ENCODE data around the gene DNM2. TPM values are rescaled to one million over a fixed set of nuclear protein-coding genes. Genes with fewer than 3 reads are reported as not detected.

The DNM2 gene
- total RNA-seq, 1 donor from 2014 or later, result 113 TPM

DNA sequence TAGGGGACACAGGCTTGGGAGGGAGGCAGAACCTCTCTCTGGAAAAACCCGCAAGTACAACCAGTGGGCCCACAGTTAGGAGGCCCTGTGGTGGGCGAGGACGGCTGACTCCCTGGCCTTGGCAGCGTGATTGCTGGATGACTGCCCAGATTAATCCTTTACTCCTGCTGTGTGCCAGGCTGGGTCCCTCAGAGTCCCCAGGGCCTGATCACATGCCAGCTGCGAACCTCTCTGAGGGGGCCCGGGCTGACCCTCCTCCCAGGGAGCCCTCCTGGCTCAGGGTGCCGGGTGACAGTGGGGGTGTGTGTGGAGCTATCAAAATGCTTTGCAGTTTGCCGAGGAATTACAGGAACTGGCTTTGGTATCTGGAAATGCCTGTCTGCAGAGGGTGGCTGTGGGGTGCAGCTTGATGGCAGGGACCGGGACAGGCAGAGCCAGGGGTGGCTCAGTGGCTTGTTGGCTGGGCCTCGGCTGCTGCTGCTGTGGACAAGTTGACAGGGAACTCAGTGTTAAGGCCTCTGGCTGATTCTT, 48.9 kb downstream of the DNM2 start:
- TF ChIP-seq, protein P1, sequence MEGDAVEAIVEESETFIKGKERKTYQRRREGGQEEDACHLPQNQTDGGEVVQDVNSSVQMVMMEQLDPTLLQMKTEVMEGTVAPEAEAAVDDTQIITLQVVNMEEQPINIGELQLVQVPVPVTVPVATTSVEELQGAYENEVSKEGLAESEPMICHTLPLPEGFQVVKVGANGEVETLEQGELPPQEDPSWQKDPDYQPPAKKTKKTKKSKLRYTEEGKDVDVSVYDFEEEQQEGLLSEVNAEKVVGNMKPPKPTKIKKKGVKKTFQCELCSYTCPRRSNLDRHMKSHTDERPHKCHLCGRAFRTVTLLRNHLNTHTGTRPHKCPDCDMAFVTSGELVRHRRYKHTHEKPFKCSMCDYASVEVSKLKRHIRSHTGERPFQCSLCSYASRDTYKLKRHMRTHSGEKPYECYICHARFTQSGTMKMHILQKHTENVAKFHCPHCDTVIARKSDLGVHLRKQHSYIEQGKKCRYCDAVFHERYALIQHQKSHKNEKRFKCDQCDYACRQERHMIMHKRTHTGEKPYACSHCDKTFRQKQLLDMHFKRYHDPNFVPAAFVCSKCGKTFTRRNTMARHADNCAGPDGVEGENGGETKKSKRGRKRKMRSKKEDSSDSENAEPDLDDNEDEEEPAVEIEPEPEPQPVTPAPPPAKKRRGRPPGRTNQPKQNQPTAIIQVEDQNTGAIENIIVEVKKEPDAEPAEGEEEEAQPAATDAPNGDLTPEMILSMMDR (IDR thresholded peaks at IDR 0.05), result no peak
- Histone ChIP-seq H3K27me3 (no peaks in the 10 kb centered on the region), H3K9me3 (no peaks in the 10 kb centered on the region), H3K4me3 (no peak overlapping the region), H3K27ac (peak overlapping the region; percentile 60 to 71), H3K4me1 (peaks cover 20 to 48% of the 10 kb centered on the region in 2 donors), H3K36me3 (peaks cover 0 to 3% of the 10 kb centered on the region in 2 donors)
- DNase-seq (ENCODE audit: low spot score in 2 of 2), result no peak
- intact Hi-C loops (cut with DNase I), result no loop called here

DNA sequence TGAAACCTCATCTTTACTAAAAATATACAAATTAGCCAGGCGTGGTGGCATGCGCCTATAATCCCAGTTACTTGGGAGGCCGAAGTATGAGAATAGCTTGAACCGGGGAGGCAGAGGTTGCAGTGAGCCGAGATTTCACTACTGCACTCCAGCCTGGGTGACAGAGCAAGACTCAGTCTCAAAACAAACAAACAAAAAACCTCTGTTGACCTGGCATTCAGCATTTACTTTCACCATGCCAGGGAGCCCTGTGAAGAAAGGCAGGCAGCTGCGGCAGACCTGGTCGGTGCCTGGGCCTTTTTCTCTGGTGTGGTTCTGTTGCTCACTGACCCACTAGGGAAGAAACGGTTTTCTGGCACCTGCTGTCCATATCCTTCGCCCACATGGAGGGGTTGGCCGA, 49.8 kb downstream of the DNM2 start:
- TF ChIP-seq, protein P1 (IDR thresholded peaks at IDR 0.05), result no peak
- Histone ChIP-seq H3K27ac (peak overlapping the region; percentile 15 to 60), H3K27me3 (no peaks in the 10 kb centered on the region), H3K4me3 (no peak overlapping the region), H3K36me3 (peaks cover 4 to 5% of the 10 kb centered on the region in 2 donors), H3K4me1 (peaks cover 16 to 40% of the 10 kb centered on the region in 2 donors), H3K9me3 (no peaks in the 10 kb centered on the region)
- DNase-seq (ENCODE audit: low spot score in 2 of 2), result no peak
- intact Hi-C loops (cut with DNase I), result no loop called here

GRCh38 chr19:10768369-10768768, 50.5 kb downstream of the DNM2 start:
- Histone ChIP-seq H3K36me3 (peaks cover 6 to 7% of the 10 kb centered on the region in 2 donors), H3K27ac (no peak overlapping the region), H3K4me3 (no peak overlapping the region), H3K4me1 (peaks cover 16 to 34% of the 10 kb centered on the region in 2 donors), H3K27me3 (no peaks in the 10 kb centered on the region), H3K9me3 (no peaks in the 10 kb centered on the region)
- intact Hi-C loops (cut with DNase I), result no loop called here
- TF ChIP-seq, protein P1 (IDR thresholded peaks at IDR 0.05), result no peak
- DNase-seq (ENCODE audit: low spot score in 2 of 2), result no peak

DNA sequence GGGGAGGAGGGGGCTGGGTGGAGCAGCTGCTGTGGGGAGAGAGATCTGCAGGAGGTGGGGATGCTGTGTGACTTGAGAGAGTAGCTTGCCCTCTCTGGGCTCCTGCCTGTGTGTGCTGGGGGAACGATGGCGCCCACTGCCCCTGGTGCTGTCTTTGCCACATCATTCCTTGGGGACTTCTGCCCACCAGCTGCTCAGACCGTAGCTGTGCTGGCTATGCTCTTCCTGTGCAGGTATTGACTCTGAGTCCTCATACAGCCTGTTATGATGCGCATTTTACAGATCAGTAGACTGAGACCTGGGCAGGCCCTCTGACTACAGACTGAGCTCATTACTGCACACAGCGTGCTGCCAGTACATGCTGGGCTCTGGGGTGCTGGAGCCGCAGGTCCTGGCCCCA, 51.1 kb downstream of the DNM2 start:
- intact Hi-C loops (cut with DNase I), result no loop called here
- Histone ChIP-seq H3K27ac (peak overlapping the region in 1 of 2 donors; percentile 24), H3K27me3 (no peaks in the 10 kb centered on the region), H3K4me1 (peaks cover 16 to 33% of the 10 kb centered on the region in 2 donors), H3K36me3 (peaks cover 12 to 13% of the 10 kb centered on the region in 2 donors), H3K4me3 (no peak overlapping the region), H3K9me3 (no peaks in the 10 kb centered on the region)
- no peak for DNase-seq (ENCODE audit: low spot score in 2 of 2)
- TF ChIP-seq, protein P1 (IDR thresholded peaks at IDR 0.05), result no peak

DNA sequence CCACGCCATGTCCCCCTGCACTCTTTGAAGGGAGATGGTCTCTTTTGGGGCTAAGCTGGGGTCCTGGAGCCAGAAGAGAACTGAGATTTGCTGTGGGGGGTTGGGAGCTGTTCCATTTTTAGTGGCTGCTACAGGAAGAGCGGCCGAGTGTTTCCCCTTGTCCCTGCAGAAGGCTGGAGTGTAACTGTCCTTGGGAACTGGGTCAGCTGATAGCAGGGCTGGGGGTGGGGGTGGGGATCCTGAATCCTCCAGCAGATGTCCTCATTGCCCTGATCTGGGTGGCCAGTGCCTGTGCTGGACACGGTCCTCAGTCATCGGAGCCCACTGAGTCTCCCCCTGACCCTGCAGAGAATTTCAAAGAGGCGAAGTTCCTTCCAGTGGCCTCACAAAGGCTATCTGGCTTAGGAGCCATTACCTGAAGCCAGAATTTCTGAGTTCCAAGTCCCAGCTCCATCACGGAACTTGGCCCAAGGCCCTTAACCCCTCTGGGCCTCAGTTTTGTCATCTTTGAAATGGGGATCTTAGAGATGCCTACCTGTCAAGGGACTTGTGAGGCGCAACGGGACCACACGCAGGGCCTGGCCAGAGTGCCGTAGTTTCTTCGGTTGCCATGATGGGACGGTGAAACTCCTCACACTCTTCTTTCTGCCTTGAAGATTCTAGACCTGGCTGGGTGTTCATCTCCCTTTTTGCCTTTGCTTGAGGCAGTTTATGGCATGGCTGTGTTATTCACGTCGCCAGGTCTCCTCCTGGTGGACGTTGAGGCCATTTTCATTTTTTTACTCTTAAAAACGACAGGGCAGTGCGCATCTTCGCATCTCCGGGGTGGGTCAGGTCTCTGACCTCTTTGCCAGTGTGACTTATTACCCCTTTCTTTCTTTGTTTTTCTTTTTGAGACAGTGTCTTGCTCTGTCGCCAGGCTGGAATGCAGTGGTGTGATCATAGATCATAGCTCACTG, 51.9 kb downstream of the DNM2 start:
- Histone ChIP-seq H3K27me3 (no peaks in the 10 kb centered on the region), H3K4me1 (peaks cover 16 to 33% of the 10 kb centered on the region in 2 donors), H3K36me3 (peaks cover 20 to 21% of the 10 kb centered on the region in 2 donors), H3K9me3 (no peaks in the 10 kb centered on the region), H3K4me3 (no peak overlapping the region), H3K27ac (peak overlapping the region; percentile 24)
- intact Hi-C loops (cut with DNase I), result loop anchor here (2.0 kb wide), 1 partner anchor 51 kb away; the partner anchor contains the start of gene DNM2
- TF ChIP-seq, protein P1 (IDR thresholded peaks at IDR 0.05), result peak in 2 of 3 experiments; percentile 15 to 30
- peak in 1 of 2 donors; percentile 73 for DNase-seq (ENCODE audit: low spot score in 2 of 2)
